ENCODE data around the gene SH3RF3.
A peak's percentile ranks its signal among the peaks of the same experiment; 100 is the strongest.
"Not testable (repeated sequence)": the region's sequence is repeated elsewhere in the genome, so short reads cannot be mapped to it uniquely, and the experiment has no call there.

Gene SH3RF3

GRCh38 chr2:109216332-109216731, 87.3 kb downstream of the SH3RF3 start:
- whole genome bisulfite sequencing (ENCODE audit: insufficient coverage) = 79% methylated on average over 3 of the region's 6 CpGs
- H3K27ac ChIP-seq (ENCODE audit: insufficient read depth in 1 of 2, low read depth in 1 of 2, low read length in 2 of 2, poor library complexity in 1 of 2, severe bottlenecking in 2 of 2) = no peak overlapping the region
- ChIA-PET CTCF (interaction anchor here (1.5 to 1.7 kb wide), 2 partner anchors 8 to 10 kb away, joined by 4 to 11 read pairs; no protein-coding TSS in a partner anchor), POLR2A (no interaction called here)
- no peak for DNase-seq
- H3K9me3 ChIP-seq (ENCODE audit: control extremely low read depth in 1 of 5, control insufficient read depth in 4 of 5, insufficient read depth in 2 of 5, low read depth in 1 of 5, low read length in 4 of 5) = no peaks in the 10 kb centered on the region
- H3K36me3 ChIP-seq (ENCODE audit: control insufficient read depth in 4 of 4, insufficient read depth in 4 of 4, low read length in 3 of 4) = no peaks in the 10 kb centered on the region
- H3K4me1 ChIP-seq (ENCODE audit: control extremely low read depth in 1 of 4, control insufficient read depth in 4 of 4, insufficient read depth in 4 of 4, low read length in 3 of 4) = peaks cover 27 to 59% (median 50%) of the 10 kb centered on the region in 4 experiments
- no peak overlapping the region for H3K4me3 ChIP-seq (ENCODE audit: control insufficient read depth in 1 of 7, extremely low read depth in 1 of 7, insufficient read depth in 4 of 7, low read depth in 2 of 7, low read length in 6 of 7)
- H3K27me3 ChIP-seq (replicated peaks in 2 of 5; ENCODE audit: control insufficient read depth in 4 of 5, insufficient read depth in 5 of 5, low read length in 4 of 5) = peaks cover 4 to 48% (median 20%) of the 10 kb centered on the region in 5 experiments

- Histone ChIP-seq H3K27ac (ENCODE audit: insufficient read depth in 1 of 2, low read depth in 1 of 2, low read length in 2 of 2, poor library complexity in 1 of 2, severe bottlenecking in 2 of 2) (no peak overlapping the region), H3K27me3 (replicated peaks in 2 of 5; ENCODE audit: control insufficient read depth in 4 of 5, insufficient read depth in 5 of 5, low read length in 4 of 5) (peaks cover 0 to 36% (median 11%) of the 10 kb centered on the region in 5 experiments), H3K9me3 (ENCODE audit: control extremely low read depth in 1 of 5, control insufficient read depth in 4 of 5, insufficient read depth in 2 of 5, low read depth in 1 of 5, low read length in 4 of 5) (no peaks in the 10 kb centered on the region), H3K4me1 (ENCODE audit: control extremely low read depth in 1 of 4, control insufficient read depth in 4 of 4, insufficient read depth in 4 of 4, low read length in 3 of 4) (peaks cover 27 to 59% (median 50%) of the 10 kb centered on the region in 4 experiments), H3K36me3 (ENCODE audit: control insufficient read depth in 4 of 4, insufficient read depth in 4 of 4, low read length in 3 of 4) (no peaks in the 10 kb centered on the region), H3K4me3 (ENCODE audit: control insufficient read depth in 1 of 7, extremely low read depth in 1 of 7, insufficient read depth in 4 of 7, low read depth in 2 of 7, low read length in 6 of 7) (peak overlapping the region in 1 of 7 experiments; percentile 25)
- peak in 2 of 3 donors; percentile 51 to 55 for DNase-seq
- POLR2A ChIA-PET = interaction anchor here (1.0 kb wide), 1 partner anchor 21 kb away, joined by 5 read pairs; no protein-coding TSS in a partner anchor
- CTCF ChIA-PET = interaction anchor here (0.6 to 1.3 kb wide), 2 partner anchors 19 to 300 kb away, joined by 3 read pairs; no protein-coding TSS in a partner anchor
- 46% methylated on average over 4 of the region's 12 CpGs for WGBS (ENCODE audit: insufficient coverage)
Measured at GRCh38 chr2:109217362-109218086, 88.5 kb downstream of the SH3RF3 start.

- POLR2A ChIA-PET = interaction anchor here (1.0 kb wide), 1 partner anchor 21 kb away, joined by 5 read pairs; no protein-coding TSS in a partner anchor
- 45% methylated on average over 2 of the region's 6 CpGs for WGBS (ENCODE audit: insufficient coverage)
Measured at GRCh38 chr2:109218087-109218791, 89.2 kb downstream of the SH3RF3 start.

GRCh38 chr2:109218792-109219126, 89.8 kb downstream of the SH3RF3 start:
- H3K36me3 ChIP-seq (ENCODE audit: control insufficient read depth in 4 of 4, insufficient read depth in 4 of 4, low read length in 3 of 4) = no peaks in the 10 kb centered on the region
- peaks cover 0 to 24% (median 7%) of the 10 kb centered on the region in 5 experiments for H3K27me3 ChIP-seq (replicated peaks in 2 of 5; ENCODE audit: control insufficient read depth in 4 of 5, insufficient read depth in 5 of 5, low read length in 4 of 5)
- H3K4me1 ChIP-seq (ENCODE audit: control extremely low read depth in 1 of 4, control insufficient read depth in 4 of 4, insufficient read depth in 4 of 4, low read length in 3 of 4) = peaks cover 24 to 52% (median 45%) of the 10 kb centered on the region in 4 experiments
- WGBS (ENCODE audit: insufficient coverage) = no CpG with 5 or more reads among the region's 1 CpG
- H3K4me3 ChIP-seq (ENCODE audit: control insufficient read depth in 1 of 7, extremely low read depth in 1 of 7, insufficient read depth in 4 of 7, low read depth in 2 of 7, low read length in 6 of 7) = no peak overlapping the region
- H3K27ac ChIP-seq (ENCODE audit: insufficient read depth in 1 of 2, low read depth in 1 of 2, low read length in 2 of 2, poor library complexity in 1 of 2, severe bottlenecking in 2 of 2) = no peak overlapping the region
- ChIA-PET POLR2A (interaction anchor here (1.0 kb wide), 1 partner anchor 20 kb away, joined by 5 read pairs; no protein-coding TSS in a partner anchor), CTCF (no interaction called here)
- H3K9me3 ChIP-seq (ENCODE audit: control extremely low read depth in 1 of 5, control insufficient read depth in 4 of 5, insufficient read depth in 2 of 5, low read depth in 1 of 5, low read length in 4 of 5) = no peaks in the 10 kb centered on the region
- DNase-seq = no peak

More at GRCh38 chr2:109218087-109218791, 89.2 kb downstream of the SH3RF3 start:
- DNase-seq = peak in 2 of 3 donors; percentile 72 to 74
- H3K36me3 ChIP-seq (ENCODE audit: control insufficient read depth in 4 of 4, insufficient read depth in 4 of 4, low read length in 3 of 4) = no peaks in the 10 kb centered on the region
- H3K9me3 ChIP-seq (ENCODE audit: control extremely low read depth in 1 of 5, control insufficient read depth in 4 of 5, insufficient read depth in 2 of 5, low read depth in 1 of 5, low read length in 4 of 5) = no peaks in the 10 kb centered on the region
- H3K27ac ChIP-seq (ENCODE audit: insufficient read depth in 1 of 2, low read depth in 1 of 2, low read length in 2 of 2, poor library complexity in 1 of 2, severe bottlenecking in 2 of 2) = no peak overlapping the region
- peaks cover 26 to 57% (median 50%) of the 10 kb centered on the region in 4 experiments for H3K4me1 ChIP-seq (ENCODE audit: control extremely low read depth in 1 of 4, control insufficient read depth in 4 of 4, insufficient read depth in 4 of 4, low read length in 3 of 4)
- peaks cover 0 to 29% (median 7%) of the 10 kb centered on the region in 5 experiments for H3K27me3 ChIP-seq (replicated peaks in 2 of 5; ENCODE audit: control insufficient read depth in 4 of 5, insufficient read depth in 5 of 5, low read length in 4 of 5)
- peak overlapping the region in 2 of 7 experiments; percentile 6 to 25 for H3K4me3 ChIP-seq (ENCODE audit: control insufficient read depth in 1 of 7, extremely low read depth in 1 of 7, insufficient read depth in 4 of 7, low read depth in 2 of 7, low read length in 6 of 7)
- CTCF ChIA-PET = interaction anchor here (1.3 kb wide), 1 partner anchor 19 kb away, joined by 3 read pairs; no protein-coding TSS in a partner anchor

- Histone ChIP-seq H3K4me1 (ENCODE audit: control extremely low read depth in 1 of 4, control insufficient read depth in 4 of 4, insufficient read depth in 4 of 4, low read length in 3 of 4) (peaks cover 15 to 33% (median 25%) of the 10 kb centered on the region in 4 experiments), H3K4me3 (ENCODE audit: control insufficient read depth in 1 of 7, extremely low read depth in 1 of 7, insufficient read depth in 4 of 7, low read depth in 2 of 7, low read length in 6 of 7) (no peak overlapping the region), H3K9me3 (ENCODE audit: control extremely low read depth in 1 of 5, control insufficient read depth in 4 of 5, insufficient read depth in 2 of 5, low read depth in 1 of 5, low read length in 4 of 5) (no peaks in the 10 kb centered on the region), H3K36me3 (ENCODE audit: control insufficient read depth in 4 of 4, insufficient read depth in 4 of 4, low read length in 3 of 4) (no peaks in the 10 kb centered on the region), H3K27ac (ENCODE audit: insufficient read depth in 1 of 2, low read depth in 1 of 2, low read length in 2 of 2, poor library complexity in 1 of 2, severe bottlenecking in 2 of 2) (no peak overlapping the region), H3K27me3 (replicated peaks in 2 of 5; ENCODE audit: control insufficient read depth in 4 of 5, insufficient read depth in 5 of 5, low read length in 4 of 5) (peaks cover 0 to 10% (median 2%) of the 10 kb centered on the region in 5 experiments)
- DNase-seq = no peak
- 80% methylated on average over 1 of the region's 2 CpGs for WGBS (ENCODE audit: insufficient coverage)
- ChIA-PET POLR2A (no interaction called here), CTCF (no interaction called here)
Measured at GRCh38 chr2:109220860-109221259, 91.9 kb downstream of the SH3RF3 start.

- H3K27ac ChIP-seq (ENCODE audit: insufficient read depth in 1 of 2, low read depth in 1 of 2, low read length in 2 of 2, poor library complexity in 1 of 2, severe bottlenecking in 2 of 2); DNase-seq; H3K27me3 ChIP-seq (replicated peaks in 2 of 5; ENCODE audit: control insufficient read depth in 4 of 5, insufficient read depth in 5 of 5, low read length in 4 of 5); POLR2A ChIA-PET; H3K36me3 ChIP-seq (ENCODE audit: control insufficient read depth in 4 of 4, insufficient read depth in 4 of 4, low read length in 3 of 4); H3K9me3 ChIP-seq (ENCODE audit: control extremely low read depth in 1 of 5, control insufficient read depth in 4 of 5, insufficient read depth in 2 of 5, low read depth in 1 of 5, low read length in 4 of 5); H3K4me3 ChIP-seq (ENCODE audit: control insufficient read depth in 1 of 7, extremely low read depth in 1 of 7, insufficient read depth in 4 of 7, low read depth in 2 of 7, low read length in 6 of 7); CTCF ChIA-PET: not testable (repeated sequence)
- H3K4me1 ChIP-seq (ENCODE audit: control extremely low read depth in 1 of 4, control insufficient read depth in 4 of 4, insufficient read depth in 4 of 4, low read length in 3 of 4) = peaks cover 15 to 33% (median 24%) of the 10 kb centered on the region in 4 experiments
- WGBS (ENCODE audit: insufficient coverage) = 100% methylated on average over 1 of the region's 9 CpGs
Measured at GRCh38 chr2:109221316-109221715, 92.3 kb downstream of the SH3RF3 start.

All from common myeloid progenitor, CD34-positive (primary cell).